ENCODE results near the gene KCNIP1. TPM values are rescaled to one million over a fixed set of nuclear protein-coding genes. Genes with fewer than 3 reads are reported as not detected.
A peak's percentile ranks its signal among the peaks of the same experiment; 100 is the strongest.

The KCNIP1 gene
- total and polyA plus RNA-seq, 9 of the 15 experiments (the other 6 are each of a cell fraction or from before 2014, with no cell fraction given), result not detected

DNA sequence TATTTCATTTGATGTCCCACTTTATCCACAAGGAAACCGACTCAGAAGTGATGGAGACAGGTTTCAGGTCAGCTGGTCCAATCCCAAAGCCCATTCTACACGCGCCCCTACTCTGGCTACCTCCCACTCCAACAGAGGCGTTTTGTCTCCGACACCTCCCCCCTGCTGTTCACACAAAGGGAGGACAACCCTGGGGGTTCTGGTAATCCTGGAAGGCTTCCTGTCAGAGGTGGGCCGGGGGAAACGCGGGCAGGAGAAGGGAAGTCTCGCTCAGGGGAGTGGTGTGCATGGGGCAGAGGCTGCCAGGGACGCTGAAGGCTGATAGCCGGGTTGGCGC is 240.0 kb downstream of the KCNIP1 start:
- CTCF ChIA-PET (ENCODE audit: low intra/inter-chr PET ratio), result no interaction called here
- POLR2A ChIA-PET, result no interaction called here

DNA sequence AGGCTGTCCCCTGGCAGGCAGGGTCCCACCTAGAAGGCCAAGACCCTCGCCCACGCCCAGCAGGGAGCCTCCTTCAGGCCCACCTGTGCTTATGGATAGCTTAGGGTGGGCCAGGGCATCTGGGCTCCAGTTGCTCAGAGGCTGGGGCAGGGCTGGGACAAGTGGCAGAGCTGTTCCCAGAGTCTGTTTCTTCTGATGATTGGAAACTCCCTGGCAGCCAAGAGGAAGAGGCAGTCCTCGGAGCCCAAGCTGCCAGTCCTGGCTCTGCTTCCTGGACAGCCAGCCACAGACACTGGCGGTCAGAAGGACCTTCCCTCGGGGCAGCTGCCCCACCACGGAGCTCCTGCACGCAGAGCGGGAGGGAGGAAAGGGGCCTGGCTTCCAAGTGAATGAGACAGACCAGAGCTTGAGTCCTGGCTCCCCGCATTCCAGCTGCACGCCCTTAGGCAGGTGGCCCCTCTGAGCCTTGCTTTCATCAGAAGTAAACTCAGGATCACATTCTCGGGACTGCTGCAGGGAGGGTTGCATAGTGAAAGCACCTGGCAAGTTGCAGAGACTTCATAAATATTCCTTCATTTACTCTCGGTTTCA is 241.8 kb downstream of the KCNIP1 start:
- ATAC-seq, result no peak
- Histone ChIP-seq H2AFZ (ENCODE audit: low read depth, low read length) (no peak overlapping the region), H3K79me2 (ENCODE audit: control insufficient read depth, insufficient read depth, low read length) (no peaks in the 10 kb centered on the region), H3K36me3 (ENCODE audit: control insufficient read depth, insufficient read depth, low read length) (no peaks in the 10 kb centered on the region), H3K27me3 (ENCODE audit: control insufficient read depth in 2 of 2, insufficient read depth in 2 of 2, low read length in 2 of 2) (peaks cover 2 to 23% of the 10 kb centered on the region in 2 experiments; a peak in 3 of 5 replicates), H3K27ac (ENCODE audit: extremely low read depth, low read depth, low read length) (no peak overlapping the region), H3K9me3 (replicated peaks; ENCODE audit: control insufficient read depth, insufficient read depth, low read depth, low read length) (no peaks in the 10 kb centered on the region), H3K4me2 (ENCODE audit: insufficient read depth, low read length) (no peak overlapping the region), H3K9me1 (ENCODE audit: control insufficient read depth, insufficient read depth, low read length) (no peaks in the 10 kb centered on the region), H3K4me1 (replicated peaks in 1 of 2; ENCODE audit: control insufficient read depth in 2 of 2, insufficient read depth in 2 of 2, low read length in 2 of 2) (peaks cover 0 to 9% of the 10 kb centered on the region in 2 experiments; a peak in 2 of 5 replicates), H3K4me3 (no peak overlapping the region), H4K20me1 (replicated peaks; ENCODE audit: control insufficient read depth, insufficient read depth, low read length) (no peaks in the 10 kb centered on the region; the same call in 1 of the 2 replicates), H3K9ac (ENCODE audit: insufficient read depth in 1 of 2, low read depth in 2 of 2, low read length in 2 of 2) (no peak overlapping the region)
- TF ChIP-seq TCFL5 (CRISPR knock-in tag; conservative IDR thresholded peaks at IDR 0.05) (no peak), GATAD2B (IDR thresholded peaks at IDR 0.05; ENCODE audit: borderline replicate concordance) (no peak), NFXL1 (CRISPR knock-in tag; IDR thresholded peaks at IDR 0.05) (no peak)
- intact Hi-C loops (cut with micrococcal nuclease), result loop anchor here (2.0 to 10.0 kb wide), 2 partner anchors 419 to 597 kb away; no protein-coding TSS in a partner anchor
- BruUV-seq (replicated peaks), result no TSS peak
- POLR2A ChIA-PET, result no interaction called here
- FAIRE-seq, result no peak
- no peak for DNase-seq (ENCODE audit: extremely low read depth in 1 of 4, low spot score in 3 of 4)
- in situ Hi-C loops (cut with MboI), result loop anchor here (10.0 kb wide), 1 partner anchor 589 kb away; no protein-coding TSS in a partner anchor
- 0% methylated on average over 11 of the region's 12 CpGs for WGBS (ENCODE audit: insufficient coverage, low coverage, missing lambda C conversion rate)
- CTCF ChIA-PET (ENCODE audit: low intra/inter-chr PET ratio), result no interaction called here

More for the DNA sequence above, 240.0 kb downstream of the KCNIP1 start:
- ATAC-seq, result no peak
- peak in 1 of 4 experiments; percentile 20 for DNase-seq (ENCODE audit: extremely low read depth in 1 of 4, low spot score in 3 of 4)
- in situ Hi-C loops (cut with MboI) (loop anchor here (10.0 kb wide), 1 partner anchor 591 kb away; no protein-coding TSS in a partner anchor), intact Hi-C loops (cut with micrococcal nuclease) (loop anchor here (2.0 to 10.0 kb wide), 2 partner anchors 421 to 599 kb away; no protein-coding TSS in a partner anchor)
- Histone ChIP-seq H3K4me1 (replicated peaks in 1 of 2; ENCODE audit: control insufficient read depth in 2 of 2, insufficient read depth in 2 of 2, low read length in 2 of 2) (peaks cover 0 to 9% of the 10 kb centered on the region in 2 experiments; a peak in 2 of 5 replicates), H3K9me3 (replicated peaks; ENCODE audit: control insufficient read depth, insufficient read depth, low read depth, low read length) (no peaks in the 10 kb centered on the region), H4K20me1 (replicated peaks; ENCODE audit: control insufficient read depth, insufficient read depth, low read length) (no peaks in the 10 kb centered on the region; the same call in 1 of the 2 replicates), H3K4me3 (no peak overlapping the region), H3K27ac (ENCODE audit: extremely low read depth, low read depth, low read length) (no peak overlapping the region), H3K27me3 (ENCODE audit: control insufficient read depth in 2 of 2, insufficient read depth in 2 of 2, low read length in 2 of 2) (peaks cover 0 to 16% of the 10 kb centered on the region in 2 experiments; a peak in 3 of 5 replicates), H3K79me2 (ENCODE audit: control insufficient read depth, insufficient read depth, low read length) (no peaks in the 10 kb centered on the region), H3K9me1 (ENCODE audit: control insufficient read depth, insufficient read depth, low read length) (no peaks in the 10 kb centered on the region), H3K9ac (ENCODE audit: insufficient read depth in 1 of 2, low read depth in 2 of 2, low read length in 2 of 2) (no peak overlapping the region), H3K36me3 (ENCODE audit: control insufficient read depth, insufficient read depth, low read length) (no peaks in the 10 kb centered on the region), H3K4me2 (ENCODE audit: insufficient read depth, low read length) (no peak overlapping the region), H2AFZ (ENCODE audit: low read depth, low read length) (no peak overlapping the region)
- no peak for FAIRE-seq
- no TSS peak for BruUV-seq (replicated peaks)
- WGBS (ENCODE audit: insufficient coverage, low coverage, missing lambda C conversion rate), result 1% methylated on average over 12 of the region's 12 CpGs
- no peak for TF ChIP-seq FUS (optimal IDR thresholded peaks at IDR 0.05; ENCODE audit: low read depth, low read length)
- peak; percentile 73 for TF ChIP-seq ZFP36 (IDR thresholded peaks at IDR 0.05; ENCODE audit: low read depth, low read length, partially characterized antibody)
